K562 (cell line): ENCODE data around the gene RAB21. TPM values are rescaled to one million over a fixed set of nuclear protein-coding genes. Genes with fewer than 3 reads are reported as not detected.
A peak's percentile ranks its signal among the peaks of the same experiment; 100 is the strongest.

Source experiments
- ATF1 ChIP-seq, 2 experiments: fragments of 450-650 bp in 1 of 2; IDR thresholded peaks; 2 replicates each; pipeline ENCODE4 v1.6.1; 2016; ENCODE audit warnings: missing compliant biosample characterization in 1 of 2, missing genetic modification characterization in 1 of 2
- CBX8 ChIP-seq: fragments of 200-600 bp; sonication (generic); IDR thresholded peaks from 2 replicates; pipeline ENCODE4 v1.6.1; 2012; ENCODE audit warnings: borderline replicate concordance, mixed run types, low read depth, mild to moderate bottlenecking, moderate library complexity, mixed read lengths, low read length, control low read depth, inconsistent platforms; ENCODE audit not compliant: poor library complexity, severe bottlenecking; ENCODE audit errors: extremely low read depth
- COPS2 ChIP-seq: fragments of 450-650 bp; conservative IDR thresholded peaks from 2 replicates; pipeline ENCODE4 v1.6.1; 2016; ENCODE audit warnings: mild to moderate bottlenecking, moderate library complexity
- ETV6 ChIP-seq, 3 experiments: fragments of 150-350 bp in 1 of 3; sonication (generic) in 1 of 3; formaldehyde crosslinking in 1 of 3; IDR thresholded peaks; 2 replicates each; pipeline versions ENCODE4 v1.6.1 to v1.8.0; 2014 to 2022; ENCODE audit warnings: borderline replicate concordance in 2 of 3, low read depth in 2 of 3, antibody characterized with exemption in 1 of 3, low read length in 1 of 3, mild to moderate bottlenecking in 1 of 3, missing genetic modification reagents in 1 of 3
- FOS ChIP-seq: IDR thresholded peaks from 3 replicates; pipeline ENCODE4 v1.6.1; 2011; ENCODE audit not compliant: insufficient read length; ENCODE audit errors: extremely low read depth
- HNRNPUL1 ChIP-seq: fragments of 200-400 bp; formaldehyde crosslinking; IDR thresholded peaks from 2 replicates; pipeline ENCODE4 v1.6.1; 2017; ENCODE audit warnings: low read length
- IRF2 ChIP-seq: sonication (generic); formaldehyde crosslinking; IDR thresholded peaks from 2 replicates; pipeline ENCODE4 v1.8.1; 2022; ENCODE audit warnings: mild to moderate bottlenecking, missing genetic modification reagents
- MCM5 ChIP-seq: fragments of 450-650 bp; IDR thresholded peaks from 2 replicates; pipeline ENCODE4 v1.6.1; 2016; ENCODE audit warnings: low read depth
- MEF2A ChIP-seq: IDR thresholded peaks from 2 replicates; pipeline ENCODE4 v1.6.1; 2011; ENCODE audit warnings: low read depth, mild to moderate bottlenecking, low read length, moderate library complexity; ENCODE audit not compliant: control insufficient read depth
- MEIS2 ChIP-seq: fragments of 450-650 bp; IDR thresholded peaks from 2 replicates; pipeline ENCODE4 v1.6.1; 2014; ENCODE audit warnings: mild to moderate bottlenecking; ENCODE audit not compliant: partially characterized antibody
- MYBL2 ChIP-seq, 2 experiments: fragments of 450-650 bp in 1 of 2; sonication (generic) in 1 of 2; formaldehyde crosslinking in 1 of 2; IDR thresholded peaks; 2 replicates each; pipeline versions ENCODE4 v1.6.1 to v1.8.1; 2017 to 2022; ENCODE audit warnings: borderline replicate concordance in 1 of 2, inconsistent platforms in 1 of 2, low read depth in 1 of 2, mild to moderate bottlenecking in 1 of 2, missing genetic modification reagents in 1 of 2, moderate library complexity in 1 of 2
- NR2F6 ChIP-seq: fragments of 450-650 bp; formaldehyde crosslinking; IDR thresholded peaks from 2 replicates; pipeline ENCODE4 v1.4.0; 2020; ENCODE audit warnings: mild to moderate bottlenecking
- NR3C1 ChIP-seq: sonication (generic); formaldehyde crosslinking; IDR thresholded peaks from 2 replicates; pipeline ENCODE4 v1.8.1; 2022; ENCODE audit warnings: missing genetic modification reagents
- PHF21A ChIP-seq: fragments of 450-650 bp; IDR thresholded peaks from 2 replicates; pipeline ENCODE4 v1.6.1; 2017; ENCODE audit warnings: low read depth, borderline replicate concordance
- SETDB1 ChIP-seq: IDR thresholded peaks from one replicate; pipeline ENCODE4 v1.6.1; 2012; ENCODE audit warnings: low read length, control low read depth, inconsistent platforms
- SP1 ChIP-seq: sonication (generic); formaldehyde crosslinking; IDR thresholded peaks from 2 replicates; pipeline ENCODE4 v1.8.1; 2022; ENCODE audit warnings: mild to moderate bottlenecking, missing genetic modification reagents
- TARDBP ChIP-seq: fragments of 450-650 bp; IDR thresholded peaks from 2 replicates; pipeline ENCODE4 v1.6.1; 2016
- TBL1XR1 ChIP-seq, 2 experiments: IDR thresholded peaks; 2 replicates each; pipeline ENCODE4 v1.6.1; 2012; ENCODE audit warnings: improper control_type of control experiment in 2 of 2, low read length in 2 of 2, mild to moderate bottlenecking in 1 of 2
- ZNF354B ChIP-seq: fragments of 250-450 bp; sonication (Bioruptor Pico); IDR thresholded peaks from 2 replicates; pipeline ENCODE4 v1.4.0; 2020
- ZNF639 ChIP-seq, 2 experiments: fragments of 200-800 bp in 1 of 2; sonication (Bioruptor generic) in 1 of 2; sonication (generic) in 1 of 2; formaldehyde crosslinking in 1 of 2; IDR thresholded peaks in 1 of 2; conservative IDR thresholded peaks in 1 of 2; 2 replicates each; pipeline versions ENCODE4 v1.5.0 to v1.6.1; 2016 to 2020; ENCODE audit warnings: missing compliant biosample characterization in 1 of 2, missing genetic modification characterization in 1 of 2, missing genetic modification reagents in 1 of 2
- polyA plus RNA-seq, 8 experiments: library from polyadenylated mRNA; depleted of rRNA in 4 of 8; stranded (reverse) in 5 of 8; unstranded in 3 of 8; fragments of >200 nt; fragmentation: Nextera tagmentation in 2 of 8; fragmentation: Illumina TruSeq in 1 of 8; extraction: Ambion mirVana in 2 of 8; extraction: Trizol in 1 of 8; gene quantifications; 2 replicates each; pipeline versions ENCODE4 v1.2.1 to v1.2.3, GENCODE V29; 2011 to 2014; ENCODE audit warnings: inconsistent platforms in 1 of 8, missing spikeins in 1 of 8
- total RNA-seq, 7 experiments: library from RNA; depleted of rRNA in 6 of 7; stranded (reverse); fragments of >200 nt in 6 of 7; fragmentation: Illumina TruSeq in 2 of 7; extraction: Trizol in 2 of 7; gene quantifications; 2 replicates each; pipeline versions ENCODE4 v1.2.1 to v1.2.3, GENCODE V29; 2011 to 2021; ENCODE audit warnings: low replicate concordance in 1 of 7
- TF ChIP-seq, protein P1 (sequence below): IDR thresholded peaks from 3 replicates; pipeline ENCODE4 v1.6.1; 2011; ENCODE audit warnings: borderline replicate concordance, mild to moderate bottlenecking; ENCODE audit not compliant: insufficient read length, insufficient read depth
- TF ChIP-seq, protein P2 (sequence below): fragments of 450-650 bp; IDR thresholded peaks from 2 replicates; pipeline ENCODE4 v1.6.1; 2016; ENCODE audit warnings: low read depth, mild to moderate bottlenecking, moderate library complexity

Gene RAB21
- total and polyA plus RNA-seq, 9 of the 15 experiments (the other 6 are each of a cell fraction or from before 2014, with no cell fraction given) = 5.3 to 45.6 (median 19.6) TPM

DNA sequence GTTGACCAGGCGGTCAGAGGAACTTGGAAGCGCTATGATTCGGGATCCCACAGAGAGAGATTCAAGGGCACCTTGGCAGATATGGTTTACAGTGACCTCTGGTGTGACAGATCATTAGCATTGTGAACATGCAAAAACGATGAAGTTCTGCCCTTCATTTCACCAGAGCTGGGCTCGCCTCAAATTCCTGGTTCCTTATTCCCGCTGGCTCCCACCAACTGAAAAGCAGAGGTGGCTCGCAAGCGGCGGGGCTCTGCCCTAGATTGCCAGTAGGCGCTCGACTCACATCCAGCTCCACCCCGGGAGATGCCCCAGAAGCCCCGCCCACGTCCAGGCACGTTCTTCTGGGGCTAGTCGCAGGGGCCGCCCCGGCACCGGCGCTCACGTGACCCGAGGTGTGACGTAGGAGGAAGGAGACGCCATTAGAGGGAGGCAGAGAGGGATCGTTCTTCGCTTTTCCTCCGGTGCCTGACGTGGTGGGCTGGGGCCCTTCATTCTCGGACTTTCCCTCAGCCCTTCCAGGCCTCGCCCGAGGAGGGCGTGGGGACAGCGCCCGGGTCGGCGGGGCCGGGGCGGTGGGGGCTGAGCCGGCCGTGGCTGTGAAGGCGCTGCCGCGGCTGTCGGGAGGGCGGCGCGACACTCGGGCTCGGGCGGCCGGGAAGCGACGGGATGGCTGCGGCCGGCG is at the start of gene RAB21 (continued):
- no peak for TF ChIP-seq SETDB1
- TF ChIP-seq, protein P1, sequence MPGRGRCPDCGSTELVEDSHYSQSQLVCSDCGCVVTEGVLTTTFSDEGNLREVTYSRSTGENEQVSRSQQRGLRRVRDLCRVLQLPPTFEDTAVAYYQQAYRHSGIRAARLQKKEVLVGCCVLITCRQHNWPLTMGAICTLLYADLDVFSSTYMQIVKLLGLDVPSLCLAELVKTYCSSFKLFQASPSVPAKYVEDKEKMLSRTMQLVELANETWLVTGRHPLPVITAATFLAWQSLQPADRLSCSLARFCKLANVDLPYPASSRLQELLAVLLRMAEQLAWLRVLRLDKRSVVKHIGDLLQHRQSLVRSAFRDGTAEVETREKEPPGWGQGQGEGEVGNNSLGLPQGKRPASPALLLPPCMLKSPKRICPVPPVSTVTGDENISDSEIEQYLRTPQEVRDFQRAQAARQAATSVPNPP = no peak
- TF ChIP-seq, protein P2, sequence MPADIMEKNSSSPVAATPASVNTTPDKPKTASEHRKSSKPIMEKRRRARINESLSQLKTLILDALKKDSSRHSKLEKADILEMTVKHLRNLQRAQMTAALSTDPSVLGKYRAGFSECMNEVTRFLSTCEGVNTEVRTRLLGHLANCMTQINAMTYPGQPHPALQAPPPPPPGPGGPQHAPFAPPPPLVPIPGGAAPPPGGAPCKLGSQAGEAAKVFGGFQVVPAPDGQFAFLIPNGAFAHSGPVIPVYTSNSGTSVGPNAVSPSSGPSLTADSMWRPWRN = no peak
- peak; percentile 59; the same call in 1 of the 2 replicates for TF ChIP-seq SP1
- TF ChIP-seq NR3C1 (CRISPR knock-in tag) = no peak
- no peak for TF ChIP-seq MYBL2 (IDR thresholded peaks at IDR 0.05; ENCODE audit: low read depth)
- no peak for TF ChIP-seq MYBL2 (CRISPR knock-in tag; IDR thresholded peaks at IDR 0.05; ENCODE audit: borderline replicate concordance)
- TF ChIP-seq ZNF354B (CRISPR knock-in tag) = no peak
- TF ChIP-seq TARDBP = no peak
- peak; percentile 80 for TF ChIP-seq ATF1 (CRISPR knock-in tag; IDR thresholded peaks at IDR 0.05)
- peak; percentile 97 for TF ChIP-seq ATF1 (tag; IDR thresholded peaks at IDR 0.05)
- TF ChIP-seq PHF21A = no peak
- TF ChIP-seq FOS = no peak
- TF ChIP-seq IRF2 (CRISPR knock-in tag) = no peak
- peak in 1 of 2 experiments; percentile 62; a peak in 2 of 4 replicates for TF ChIP-seq ZNF639 (CRISPR knock-in tag; conservative IDR thresholded peaks at IDR 0.05 in 1 of 2, IDR thresholded peaks at IDR 0.05 in 1 of 2)
- no peak for TF ChIP-seq NR2F6 (CRISPR knock-in tag)
- no peak for TF ChIP-seq MEIS2
- no peak for TF ChIP-seq MCM5
- TF ChIP-seq CBX8 = no peak
- no peak for TF ChIP-seq ETV6 (IDR thresholded peaks at IDR 0.05; ENCODE audit: borderline replicate concordance in 1 of 2, low read depth in 2 of 2, low read length in 1 of 2)
- no peak for TF ChIP-seq ETV6 (CRISPR knock-in tag; IDR thresholded peaks at IDR 0.05; ENCODE audit: borderline replicate concordance)
- no peak for TF ChIP-seq HNRNPUL1
- 0 out of 4 replicates have a peak, but pooled peaks of 1 of the 2 experiments have one; percentile 18 for TF ChIP-seq TBL1XR1 (IDR thresholded peaks at IDR 0.05; ENCODE audit: low read length in 2 of 2)
- TF ChIP-seq MEF2A = no peak
- no peak for TF ChIP-seq COPS2
